Activated CD8-positive, alpha-beta memory T cell treated with anti-CD3 and anti-CD28 coated beads for 36 hours (primary cell): Measurements from ENCODE around the gene ZMIZ2. TPM values are rescaled to one million over a fixed set of nuclear protein-coding genes. Genes with fewer than 3 reads are reported as not detected.

ENCODE experiments used
- CTCF ChIA-PET: fragments of 350-600 bp; sonication (Branson Sonifier 250); formaldehyde crosslinking; loops from one replicate; lab custom pipeline; 2021; ENCODE audit warnings: antibody characterized with exemption; lab: Charles Lee
- POLR2A ChIA-PET: fragments of 350-600 bp; sonication (Branson Sonifier 250); formaldehyde crosslinking; loops from one replicate; lab custom pipeline; 2021; ENCODE audit warnings: antibody characterized with exemption; lab: Charles Lee
- total RNA-seq, 2 experiments: library from RNA; stranded (reverse); gene quantifications; one replicate each; pipeline ENCODE4 v1.2.3, GENCODE V29; 2021

The ZMIZ2 gene
- total RNA-seq, 2 experiments from 2014 or later = 135 to 141 TPM

DNA sequence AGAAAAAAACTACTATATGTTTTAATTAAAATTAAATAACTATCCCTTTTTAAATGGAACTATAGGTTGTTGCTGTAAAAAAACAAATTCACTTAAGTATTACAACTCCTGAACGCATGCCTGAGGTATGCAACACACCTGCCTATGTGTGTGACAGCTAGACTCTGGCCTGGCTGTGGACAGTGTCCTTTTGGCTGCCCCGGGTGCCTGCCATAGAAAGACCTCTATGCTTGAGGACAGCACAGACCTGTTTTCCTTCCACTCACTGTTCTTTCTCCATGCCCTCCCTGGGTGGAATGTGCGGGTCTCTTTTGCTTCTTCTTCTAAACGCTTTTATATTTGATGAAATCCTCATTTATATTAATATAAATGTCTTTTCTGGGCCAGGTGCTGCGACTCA, 41.3 kb downstream of the ZMIZ2 start:
- POLR2A ChIA-PET = interaction anchor here (0.6 kb wide), 1 partner anchor 65 kb away, joined by 4 read pairs; no protein-coding TSS in a partner anchor

DNA sequence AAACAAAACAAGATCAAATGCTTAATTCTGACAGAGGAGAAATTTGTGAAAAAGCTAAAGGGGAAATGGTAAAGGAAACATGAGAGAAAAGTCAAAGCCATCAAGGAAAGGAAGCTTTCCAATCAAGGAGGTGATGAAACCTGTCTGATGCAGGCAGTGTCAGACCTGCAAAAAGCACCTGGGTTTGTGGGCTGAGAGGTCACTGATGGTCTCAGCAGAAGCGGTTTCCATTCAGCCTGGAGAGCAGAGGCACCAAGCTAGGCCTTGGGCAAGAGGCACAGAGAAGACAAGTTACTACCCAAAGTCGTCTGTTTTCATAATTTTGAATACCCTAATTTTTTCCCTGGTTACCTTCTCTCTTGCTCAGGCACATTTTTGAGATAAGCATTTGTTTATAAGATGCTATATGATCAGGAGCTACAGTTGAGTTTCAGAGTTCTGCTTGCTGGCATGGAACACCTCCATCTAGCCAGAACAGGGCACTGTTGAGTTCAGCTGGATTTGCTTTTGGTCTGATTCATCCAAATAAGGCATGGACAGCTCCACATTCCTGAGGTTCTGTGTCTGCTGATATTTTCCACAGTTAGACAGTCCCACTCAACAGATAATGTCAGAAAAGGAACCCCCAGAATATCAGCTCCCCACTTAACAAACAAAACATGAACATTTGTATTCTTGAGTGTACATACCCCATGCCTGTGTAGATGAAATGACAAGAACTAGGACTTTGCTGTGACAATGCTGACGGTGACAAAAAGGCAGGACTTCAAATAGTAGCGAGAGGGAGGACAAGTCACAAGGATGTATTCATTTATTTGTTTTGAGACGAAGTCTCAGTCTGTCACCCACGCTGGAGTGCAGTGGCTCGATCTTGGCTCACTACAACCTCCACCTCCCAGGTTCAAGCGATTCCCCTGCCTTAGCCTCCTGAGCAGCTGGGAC, 42.9 kb downstream of the ZMIZ2 start:
- POLR2A ChIA-PET = interaction anchor here (0.5 to 0.6 kb wide), 2 partner anchors 10 to 11 kb away, joined by 3 to 5 read pairs; no protein-coding TSS in a partner anchor
- CTCF ChIA-PET = no interaction called here

More for the DNA sequence above, 41.3 kb downstream of the ZMIZ2 start:
- CTCF ChIA-PET = interaction anchor here (0.6 kb wide), 1 partner anchor 31 kb away, joined by 3 read pairs; no protein-coding TSS in a partner anchor

DNA sequence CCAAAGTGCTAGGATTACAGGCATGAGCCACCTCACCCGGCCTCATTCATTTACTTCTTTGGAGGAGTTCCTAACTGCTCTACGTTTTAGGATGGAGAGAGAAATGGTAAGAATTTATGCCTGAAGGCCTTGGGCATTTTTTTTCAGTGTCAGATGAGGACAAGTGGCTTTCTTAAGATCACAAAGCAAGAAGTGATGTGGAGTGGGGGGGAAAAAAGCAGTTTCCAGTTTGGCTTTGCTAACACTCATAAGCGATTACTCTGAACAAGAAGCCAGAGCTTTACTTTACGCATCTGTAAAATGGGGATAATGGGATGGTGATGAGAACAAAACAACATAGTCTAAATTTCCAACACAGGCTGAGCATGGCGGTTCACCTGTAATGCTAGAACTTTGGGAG, 45.3 kb downstream of the ZMIZ2 start:
- ChIA-PET CTCF (interaction anchor here (1.1 kb wide), 1 partner anchor 177 kb away, joined by 3 read pairs; no protein-coding TSS in a partner anchor), POLR2A (no interaction called here)

DNA sequence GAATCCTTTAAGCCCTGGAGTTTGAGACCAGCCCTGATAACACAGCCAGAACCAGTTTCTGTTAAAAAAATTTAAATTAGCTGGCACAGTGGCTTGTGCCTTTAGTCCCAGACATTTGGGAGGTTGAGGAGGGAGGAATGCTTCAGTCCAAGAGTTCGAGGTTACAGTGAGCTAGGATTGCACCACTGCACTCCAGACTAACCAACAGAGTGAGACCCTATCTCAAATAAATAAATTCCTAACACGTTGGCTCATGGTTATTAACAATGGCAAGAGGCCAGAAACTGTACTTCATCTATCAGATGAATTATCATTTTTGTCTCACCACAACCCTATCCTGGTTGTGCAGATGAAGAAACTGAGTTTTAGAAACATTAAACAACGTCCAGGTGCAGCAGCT, 45.7 kb downstream of the ZMIZ2 start:
- ChIA-PET POLR2A (no interaction called here), CTCF (interaction anchor here (1.1 kb wide), 1 partner anchor 177 kb away, joined by 3 read pairs; no protein-coding TSS in a partner anchor)

DNA sequence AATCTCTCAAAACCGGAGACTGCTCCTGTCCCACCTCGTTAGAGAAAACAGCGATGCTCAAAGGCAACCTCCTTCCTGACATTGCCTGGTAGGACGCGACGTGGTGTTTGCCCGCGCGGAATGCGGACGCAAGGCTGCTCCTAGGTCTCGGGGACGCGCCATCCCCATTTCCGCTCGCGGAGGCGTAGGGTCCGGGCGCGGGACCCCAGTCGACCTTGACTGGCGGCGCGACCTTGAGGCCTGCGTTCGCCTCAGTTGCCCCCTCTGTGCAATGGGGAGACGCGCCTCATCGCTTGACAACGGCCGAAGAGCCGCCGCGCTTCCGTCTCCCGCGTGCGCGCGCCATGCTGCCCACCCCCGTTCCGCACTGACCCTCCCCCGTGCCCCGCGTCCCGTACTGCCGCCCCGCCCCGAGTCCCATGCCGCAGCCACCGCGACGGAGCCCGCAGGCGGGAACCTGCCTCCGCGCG, 47.4 kb downstream of the ZMIZ2 start:
- ChIA-PET CTCF (no interaction called here), POLR2A (interaction anchor here (0.8 kb wide), 1 partner anchor 162 kb away, joined by 3 read pairs; no protein-coding TSS in a partner anchor)

DNA sequence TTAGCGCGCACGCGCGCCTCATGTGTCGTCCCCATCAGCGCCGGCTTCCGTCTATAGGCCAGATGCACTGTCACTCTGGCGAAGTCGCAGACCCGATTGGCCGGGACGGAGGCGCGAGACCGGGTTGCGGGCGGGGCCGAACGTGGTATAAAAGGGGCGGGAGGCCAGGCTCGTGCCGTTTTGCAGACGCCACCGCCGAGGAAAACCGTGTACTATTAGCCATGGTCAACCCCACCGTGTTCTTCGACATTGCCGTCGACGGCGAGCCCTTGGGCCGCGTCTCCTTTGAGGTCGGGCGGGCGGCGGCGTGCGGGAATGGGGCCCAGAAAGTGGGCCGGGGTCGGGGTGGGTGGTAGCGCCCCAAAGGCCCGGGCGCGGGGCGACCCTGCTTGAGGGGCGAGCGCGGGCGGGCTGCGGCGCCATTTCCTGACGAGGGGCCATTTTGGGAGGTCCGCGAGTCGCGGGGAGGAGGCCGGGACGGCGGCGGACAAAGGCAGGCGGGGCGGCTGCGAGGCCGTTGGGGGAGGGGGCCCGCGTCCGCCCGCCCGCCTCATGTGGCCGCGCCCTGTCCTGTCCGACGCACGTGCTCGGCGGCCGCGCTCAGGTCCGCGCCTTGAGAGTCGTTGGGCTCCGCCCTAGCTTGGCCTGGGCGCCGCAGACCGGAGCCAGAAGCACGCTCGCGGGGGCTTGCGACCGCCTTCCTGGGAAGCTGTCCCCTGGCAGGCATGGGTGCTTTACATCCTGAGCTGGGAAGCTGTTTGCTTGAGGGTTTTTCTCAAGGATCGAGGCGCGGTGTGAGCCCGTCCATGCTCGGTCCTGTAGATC, 48.1 kb downstream of the ZMIZ2 start, which contains the start of gene PPIA:
Gene PPIA, plus strand, starts transcription at position 178 of the 825 bp plus-strand sequence. Its CDS starts 44 bp downstream, at position 222.
- CTCF ChIA-PET = interaction anchor here (0.6 to 0.7 kb wide), 2 partner anchors 202 to 204 kb away, joined by 3 read pairs; no protein-coding TSS in a partner anchor
- POLR2A ChIA-PET = interaction anchor here (0.6 to 1.7 kb wide), 12 partner anchors 47 to 315 kb away, joined by 3 to 7 read pairs (median 4); partner anchors contain the start of genes DDX56 and TBRG4

DNA sequence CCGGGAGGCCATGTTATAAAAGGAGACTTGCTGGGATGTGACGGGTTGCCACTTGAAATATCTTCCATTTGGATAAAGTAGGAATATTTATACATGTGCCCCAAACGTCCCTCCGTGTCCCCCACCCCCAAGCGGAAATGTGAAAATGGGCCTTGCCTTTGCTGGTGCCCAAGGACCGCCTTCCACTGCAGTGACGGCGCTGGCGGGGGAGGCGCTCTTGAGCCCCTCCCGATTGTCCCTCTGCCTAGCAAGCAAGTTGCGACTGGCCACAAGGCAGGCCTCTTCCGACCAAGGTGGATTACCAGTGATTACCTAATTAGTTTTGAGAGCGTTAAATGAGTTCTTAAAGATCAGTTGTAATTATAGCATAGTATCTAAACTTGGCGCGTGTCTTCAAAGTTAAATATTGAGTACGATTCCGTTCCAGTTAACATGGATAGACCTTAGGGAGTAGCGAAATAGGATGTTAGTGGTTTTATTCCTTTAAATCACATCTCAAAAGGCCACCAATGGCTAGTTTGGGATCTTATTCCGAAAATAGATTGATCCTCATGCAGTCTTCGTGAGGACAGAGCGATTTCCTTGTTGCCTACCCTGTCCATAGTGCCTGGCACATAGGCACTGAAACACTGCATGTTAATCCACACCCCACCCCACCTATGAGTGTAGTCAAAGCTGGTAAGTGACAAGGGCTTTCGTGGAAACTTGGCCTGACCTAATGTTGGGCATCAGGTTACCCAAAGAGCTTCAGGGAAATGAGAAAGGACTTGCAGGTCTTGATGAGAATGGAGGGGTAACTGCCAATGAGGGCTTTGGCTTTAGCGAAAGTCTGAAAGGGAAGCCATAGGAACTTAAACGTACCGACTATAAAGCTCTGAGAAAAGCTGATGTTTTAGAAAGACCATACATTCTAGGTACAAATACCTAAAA, 48.9 kb downstream of the ZMIZ2 start:
- ChIA-PET CTCF (interaction anchor here (1.0 to 1.1 kb wide), 2 partner anchors 18 to 85 kb away, joined by 3 read pairs; no protein-coding TSS in a partner anchor), POLR2A (interaction anchor here (0.6 to 1.7 kb wide), 19 partner anchors 46 to 314 kb away, joined by 3 to 7 read pairs (median 3); partner anchors contain the start of genes DDX56, H2AZ2, MYO1G and OGDH)

DNA sequence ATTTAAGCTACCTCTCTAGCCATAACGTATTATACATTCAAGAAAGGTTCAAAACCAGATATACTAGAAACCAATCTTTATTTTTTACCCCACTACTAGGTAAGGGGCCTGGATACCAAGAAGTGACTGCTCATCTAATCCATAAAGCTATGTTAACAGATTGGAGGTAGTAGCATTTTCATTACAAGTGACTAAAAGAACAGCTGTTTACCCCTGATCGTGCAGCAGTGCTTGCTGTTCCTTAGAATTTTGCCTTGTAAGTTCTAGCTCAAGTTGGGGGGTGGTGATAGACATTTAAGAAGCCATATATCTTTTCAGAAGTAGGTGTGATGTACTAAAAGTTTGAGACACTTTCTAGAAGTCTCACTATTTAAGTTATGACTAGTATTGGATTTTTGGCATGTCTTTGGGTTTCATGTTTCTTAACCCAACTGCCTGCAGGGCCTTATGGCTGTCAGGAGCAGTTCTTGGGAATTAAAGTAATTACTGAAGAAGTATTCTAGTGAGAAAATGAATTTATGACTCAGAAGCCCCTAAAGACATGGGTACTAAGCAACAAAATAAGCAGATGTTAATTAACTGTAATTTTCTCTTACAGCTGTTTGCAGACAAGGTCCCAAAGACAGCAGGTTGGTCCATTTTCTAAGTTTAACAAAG, 50.1 kb downstream of the ZMIZ2 start:
- ChIA-PET POLR2A (interaction anchor here (0.7 to 1.7 kb wide), 11 partner anchors 48 to 541 kb away, joined by 3 to 7 read pairs (median 3); partner anchors contain the start of genes H2AZ2, MYO1G and OGDH), CTCF (interaction anchor here (0.7 to 1.1 kb wide), 4 partner anchors 19 to 233 kb away, joined by 3 read pairs; no protein-coding TSS in a partner anchor)

DNA sequence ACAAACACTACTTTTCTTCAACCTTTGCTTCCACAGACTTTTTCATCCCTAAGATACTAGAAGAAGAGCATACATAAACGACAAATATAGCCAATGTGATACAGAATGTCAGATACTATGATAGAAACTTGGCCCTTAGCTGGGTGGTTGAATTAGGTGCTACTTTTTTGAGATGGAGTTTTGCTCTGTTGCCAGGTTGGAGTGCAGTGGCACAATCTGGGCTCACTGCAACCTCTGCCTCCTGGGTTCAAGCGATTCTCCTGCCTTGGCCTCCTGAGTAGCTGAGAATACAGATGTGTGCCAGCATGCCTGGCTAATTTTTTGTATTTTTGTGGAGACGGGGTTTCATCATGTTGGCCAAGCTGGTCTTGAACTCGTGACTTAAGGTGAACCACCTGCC, 51.3 kb downstream of the ZMIZ2 start:
- ChIA-PET POLR2A (interaction anchor here (0.6 to 0.7 kb wide), 2 partner anchors 87 to 311 kb away, joined by 3 read pairs; no protein-coding TSS in a partner anchor), CTCF (interaction anchor here (0.6 kb wide), 1 partner anchor 29 kb away, joined by 3 read pairs; no protein-coding TSS in a partner anchor)

DNA sequence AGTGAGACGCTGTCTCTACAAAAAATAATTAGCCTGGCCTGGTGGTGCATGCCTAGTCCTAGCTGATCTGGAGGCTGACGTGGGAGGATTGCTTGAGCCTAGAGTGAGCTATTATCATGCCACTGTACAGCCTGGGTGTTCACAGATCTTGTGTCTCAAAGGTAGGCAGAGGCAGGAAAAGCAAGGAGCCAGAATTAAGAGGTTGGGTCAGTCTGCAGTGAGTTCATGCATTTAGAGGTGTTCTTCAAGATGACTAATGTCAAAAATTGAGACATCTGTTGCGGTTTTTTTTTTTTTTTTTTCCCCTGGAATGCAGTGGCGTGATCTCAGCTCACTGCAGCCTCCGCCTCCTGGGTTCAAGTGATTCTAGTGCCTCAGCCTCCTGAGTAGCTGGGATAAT, 53.2 kb downstream of the ZMIZ2 start:
- ChIA-PET POLR2A (interaction anchor here (0.5 to 0.7 kb wide), 3 partner anchors 10 to 340 kb away, joined by 3 to 6 read pairs (median 5); no protein-coding TSS in a partner anchor), CTCF (interaction anchor here (0.6 to 1.4 kb wide), 3 partner anchors 44 to 214 kb away, joined by 3 to 4 read pairs (median 3); no protein-coding TSS in a partner anchor)

DNA sequence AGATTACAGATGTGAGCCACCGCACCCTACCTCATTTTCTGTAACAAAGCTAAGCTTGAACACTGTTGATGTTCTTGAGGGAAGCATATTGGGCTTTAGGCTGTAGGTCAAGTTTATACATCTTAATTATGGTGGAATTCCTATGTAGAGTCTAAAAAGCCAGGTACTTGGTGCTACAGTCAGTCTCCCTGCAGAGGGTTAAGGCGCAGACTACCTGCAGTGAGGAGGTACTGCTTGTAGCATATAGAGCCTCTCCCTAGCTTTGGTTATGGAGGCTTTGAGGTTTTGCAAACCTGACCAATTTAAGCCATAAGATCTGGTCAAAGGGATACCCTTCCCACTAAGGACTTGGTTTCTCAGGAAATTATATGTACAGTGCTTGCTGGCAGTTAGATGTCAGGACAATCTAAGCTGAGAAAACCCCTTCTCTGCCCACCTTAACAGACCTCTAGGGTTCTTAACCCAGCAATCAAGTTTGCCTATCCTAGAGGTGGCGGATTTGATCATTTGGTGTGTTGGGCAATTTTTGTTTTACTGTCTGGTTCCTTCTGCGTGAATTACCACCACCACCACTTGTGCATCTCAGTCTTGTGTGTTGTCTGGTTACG, 53.9 kb downstream of the ZMIZ2 start:
- ChIA-PET POLR2A (interaction anchor here (0.5 to 0.7 kb wide), 3 partner anchors 11 to 341 kb away, joined by 3 to 6 read pairs (median 5); no protein-coding TSS in a partner anchor), CTCF (interaction anchor here (0.6 kb wide), 1 partner anchor 130 kb away, joined by 3 read pairs; no protein-coding TSS in a partner anchor)

DNA sequence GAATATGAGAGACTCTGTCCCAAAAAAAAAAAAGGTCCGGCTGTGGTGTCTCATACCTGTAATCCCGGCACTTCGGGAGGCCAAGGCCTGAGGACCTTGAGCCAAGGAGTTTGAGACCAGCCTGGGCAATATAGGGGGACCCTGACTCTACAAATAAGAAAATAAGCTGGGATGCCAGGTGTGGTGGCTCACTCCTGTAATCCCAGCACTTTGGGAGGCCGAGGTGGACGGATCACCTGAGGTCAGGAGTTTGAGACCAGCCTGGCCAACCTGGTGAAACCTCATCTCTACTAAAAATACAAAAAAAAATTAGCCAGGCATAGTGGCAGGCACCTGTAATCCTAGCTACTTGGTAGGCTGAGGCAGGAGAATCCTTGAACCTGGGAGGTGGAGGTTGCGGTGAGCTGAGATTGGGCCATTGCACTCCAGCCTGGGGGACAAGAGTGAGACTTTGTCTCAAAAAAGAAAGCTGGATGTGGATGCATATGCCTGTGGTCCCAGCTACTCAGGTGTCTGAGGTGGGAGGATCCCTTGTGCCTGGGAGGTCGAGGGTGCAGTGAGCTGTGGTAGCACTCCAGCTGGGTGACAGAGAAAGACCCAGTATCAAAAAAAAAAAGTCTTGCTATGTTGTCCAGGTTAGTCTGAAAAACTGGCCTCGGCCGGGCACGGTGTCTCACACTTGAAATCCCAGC, 55.3 kb downstream of the ZMIZ2 start:
- ChIA-PET POLR2A (interaction anchor here (0.7 kb wide), 1 partner anchor 179 kb away, joined by 3 read pairs; no protein-coding TSS in a partner anchor), CTCF (interaction anchor here (0.7 kb wide), 1 partner anchor 332 kb away, joined by 3 read pairs; no protein-coding TSS in a partner anchor)

DNA sequence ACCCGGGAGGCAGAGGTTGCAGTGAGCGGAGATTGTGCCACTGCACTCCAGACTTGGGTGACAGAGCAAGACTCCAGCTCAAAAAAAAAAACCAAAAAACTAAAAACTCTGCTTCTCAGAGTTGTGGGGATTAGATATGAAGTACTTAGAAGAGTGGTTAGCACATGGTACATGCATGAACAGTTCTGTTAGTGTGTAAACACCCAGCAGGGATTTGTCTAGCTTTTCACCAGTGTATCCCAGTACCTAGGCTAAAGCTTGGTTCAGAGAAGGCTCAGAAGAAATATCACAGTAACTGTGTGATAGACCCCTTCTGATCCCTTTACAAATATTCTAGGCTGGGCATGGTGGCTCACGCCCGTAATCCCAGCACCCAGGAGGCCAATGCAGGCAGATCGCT, 57.3 kb downstream of the ZMIZ2 start:
- POLR2A ChIA-PET = interaction anchor here (0.6 kb wide), 2 partner anchors 27 to 220 kb away, joined by 4 read pairs; no protein-coding TSS in a partner anchor
- CTCF ChIA-PET = interaction anchor here (0.6 kb wide), 1 partner anchor 40 kb away, joined by 3 read pairs; no protein-coding TSS in a partner anchor

DNA sequence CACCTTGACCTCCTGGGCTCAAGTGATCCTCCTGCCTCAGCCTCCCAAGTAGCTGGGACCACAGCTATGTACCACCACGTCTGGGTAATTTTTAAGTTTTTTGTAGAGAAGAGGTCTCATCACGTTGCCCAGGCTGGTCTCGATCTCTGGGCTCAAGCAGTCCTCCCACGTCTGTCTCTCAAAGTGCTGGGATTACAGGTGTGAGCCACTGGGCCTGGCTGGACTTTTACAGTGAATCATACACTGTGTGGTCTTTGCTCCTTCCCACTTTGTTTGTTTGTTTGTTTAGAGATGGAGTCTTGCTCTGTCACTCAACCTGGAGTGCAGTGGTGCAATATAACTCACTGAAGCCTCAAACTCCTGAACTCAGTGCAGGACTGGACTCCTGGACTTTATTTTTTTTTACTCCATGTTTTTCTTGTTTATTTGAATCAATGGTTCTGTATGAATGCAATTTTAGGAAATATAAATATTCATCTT, 60.3 kb downstream of the ZMIZ2 start:
- ChIA-PET CTCF (interaction anchor here (0.6 to 1.1 kb wide), 4 partner anchors 46 to 325 kb away, joined by 3 to 5 read pairs (median 4); no protein-coding TSS in a partner anchor), POLR2A (interaction anchor here (0.7 kb wide), 1 partner anchor 167 kb away, joined by 7 read pairs; no protein-coding TSS in a partner anchor)

DNA sequence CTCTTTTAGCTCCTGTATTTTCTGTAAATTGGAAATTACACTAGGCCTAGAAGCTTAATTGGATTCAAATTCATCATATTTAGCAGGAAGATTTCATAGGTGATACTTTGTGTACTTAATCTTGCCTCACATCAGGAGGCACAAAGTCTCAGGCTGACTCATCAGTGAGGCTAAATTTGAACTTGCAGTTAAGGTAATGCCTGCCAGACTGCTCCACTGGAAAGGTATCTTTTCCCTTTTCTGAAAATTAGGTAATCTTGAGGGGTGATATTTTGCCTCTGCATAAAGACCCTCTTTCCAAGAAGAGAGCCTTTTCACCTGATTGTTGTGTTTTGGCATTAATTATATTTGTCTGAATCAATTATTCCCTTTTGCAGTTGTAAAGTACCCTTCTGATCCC, 62.4 kb downstream of the ZMIZ2 start:
- POLR2A ChIA-PET = no interaction called here
- CTCF ChIA-PET = interaction anchor here (0.5 kb wide), 1 partner anchor 108 kb away, joined by 3 read pairs; no protein-coding TSS in a partner anchor
